HG03457 (cell line): ENCODE data around the gene CUTC.
"Not testable (repeated sequence)": the region's sequence is repeated elsewhere in the genome, so short reads cannot be mapped to it uniquely, and the experiment has no call there.

Experiments used
- ATAC-seq: cut with Tn5 transposase; IDR thresholded peaks from one replicate; pipeline ENCODE4 v1.9.1; 2021; ENCODE audit warnings: moderate number of reproducible peaks; ENCODE audit not compliant: unreplicated experiment

Gene CUTC, protein sequence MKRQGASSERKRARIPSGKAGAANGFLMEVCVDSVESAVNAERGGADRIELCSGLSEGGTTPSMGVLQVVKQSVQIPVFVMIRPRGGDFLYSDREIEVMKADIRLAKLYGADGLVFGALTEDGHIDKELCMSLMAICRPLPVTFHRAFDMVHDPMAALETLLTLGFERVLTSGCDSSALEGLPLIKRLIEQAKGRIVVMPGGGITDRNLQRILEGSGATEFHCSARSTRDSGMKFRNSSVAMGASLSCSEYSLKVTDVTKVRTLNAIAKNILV

DNA sequence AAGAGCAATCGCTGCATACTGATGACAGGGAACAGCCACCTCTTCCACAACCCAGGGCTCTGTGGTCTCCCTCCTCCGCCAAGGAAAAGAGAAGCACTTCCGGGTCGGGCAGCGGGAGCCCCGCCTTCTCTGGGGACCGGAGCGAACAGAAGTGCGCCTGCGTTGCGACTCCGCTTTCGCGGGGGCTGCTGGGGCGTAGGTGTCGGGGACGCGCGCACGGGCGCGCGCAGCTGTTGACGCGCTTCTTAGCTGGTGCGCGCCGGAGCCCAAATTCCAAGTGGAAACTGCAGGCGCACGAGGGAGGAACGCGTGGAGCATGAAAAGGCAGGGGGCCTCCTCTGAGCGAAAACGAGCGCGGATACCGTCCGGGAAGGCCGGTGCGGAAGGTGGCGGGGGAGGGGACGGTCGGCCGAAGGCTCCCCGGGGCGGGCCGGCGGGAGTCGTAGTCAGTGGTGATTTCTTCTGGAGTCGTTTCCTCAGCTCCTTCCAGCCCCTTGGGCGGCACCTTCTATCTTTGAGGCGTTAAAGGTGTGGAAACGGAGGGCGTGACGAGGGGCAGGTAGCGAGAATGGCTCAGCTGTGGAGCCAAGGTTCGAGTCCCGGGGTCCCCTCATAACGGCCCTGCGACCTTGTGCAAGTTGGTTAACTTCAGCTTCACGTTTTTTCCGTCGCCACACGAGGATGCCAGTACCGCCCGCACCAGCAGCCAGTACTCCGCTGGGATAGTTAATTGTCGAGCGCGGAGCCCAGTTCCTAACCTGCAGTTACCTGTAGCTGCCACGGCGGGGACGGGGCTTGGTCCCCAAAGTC is at the start of gene CUTC, which contains the start of gene COX15:
Gene CUTC (plus strand): TSS at position 202 of the 810 bp plus-strand sequence. CDS start 115 bp downstream, at position 317.
Gene COX15 (minus strand): TSS at position 95 of the 810 bp plus-strand sequence. CDS start 78 bp downstream, at position 17.
- ATAC-seq = peak; percentile 78

DNA sequence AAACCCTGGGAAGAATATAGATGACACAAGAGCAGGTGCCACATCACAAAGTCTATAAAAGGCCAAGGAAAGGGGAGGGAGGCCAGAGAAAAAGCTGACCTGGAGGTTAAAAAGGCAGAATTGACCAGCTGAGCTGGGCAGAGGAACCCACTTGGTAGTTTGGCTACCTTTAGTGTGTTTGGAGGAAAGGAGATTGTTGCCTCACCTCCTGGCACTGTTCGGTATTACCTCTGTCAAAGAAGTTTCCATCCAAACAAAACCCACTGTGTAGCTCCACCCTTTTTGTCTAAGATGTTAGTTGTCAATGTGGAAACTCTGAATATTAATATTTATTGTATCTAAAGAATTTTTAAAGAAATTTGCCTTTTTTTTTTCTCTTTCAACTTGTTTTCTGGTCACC is 49.3 kb upstream of the CUTC start:
- ATAC-seq = no peak

DNA sequence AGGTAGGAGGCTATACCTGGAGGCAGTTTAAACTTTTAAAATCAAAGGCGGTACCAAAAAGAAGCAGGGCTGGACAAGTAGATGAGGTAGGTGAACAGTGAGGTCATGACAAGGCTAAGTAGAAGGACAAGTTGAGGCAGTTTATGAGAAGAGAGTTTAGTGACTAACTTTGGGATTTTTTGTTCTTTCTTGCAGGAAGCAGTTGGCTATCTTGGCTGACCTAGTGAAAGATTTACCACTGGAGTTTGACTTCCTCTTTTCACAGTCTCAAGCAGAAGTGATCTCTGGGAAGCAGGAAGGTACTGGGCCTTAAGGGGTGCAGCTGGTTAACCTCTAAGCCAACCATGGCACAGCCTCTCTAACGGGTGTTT is 46.5 kb upstream of the CUTC start:
- peak; percentile 96 for ATAC-seq

DNA sequence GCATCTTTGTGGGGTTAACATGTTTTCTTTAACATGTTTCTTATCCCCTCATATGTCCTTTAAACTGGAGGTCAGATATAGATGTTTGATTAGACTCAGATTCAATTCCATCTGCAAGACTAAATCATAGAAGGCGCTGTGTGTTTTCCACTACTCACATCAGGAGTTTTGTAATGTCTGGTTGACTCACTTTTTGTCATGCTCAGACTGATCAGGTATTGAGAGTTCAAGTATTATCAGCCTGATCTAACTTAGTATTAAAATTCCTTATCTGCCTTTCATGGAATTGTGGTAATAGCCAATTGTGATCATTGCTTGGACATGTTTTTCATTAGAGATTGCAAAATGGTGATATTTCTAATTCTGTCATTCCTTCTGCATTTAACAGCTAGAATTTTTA is 42.6 kb upstream of the CUTC start:
- ATAC-seq = no peak

DNA sequence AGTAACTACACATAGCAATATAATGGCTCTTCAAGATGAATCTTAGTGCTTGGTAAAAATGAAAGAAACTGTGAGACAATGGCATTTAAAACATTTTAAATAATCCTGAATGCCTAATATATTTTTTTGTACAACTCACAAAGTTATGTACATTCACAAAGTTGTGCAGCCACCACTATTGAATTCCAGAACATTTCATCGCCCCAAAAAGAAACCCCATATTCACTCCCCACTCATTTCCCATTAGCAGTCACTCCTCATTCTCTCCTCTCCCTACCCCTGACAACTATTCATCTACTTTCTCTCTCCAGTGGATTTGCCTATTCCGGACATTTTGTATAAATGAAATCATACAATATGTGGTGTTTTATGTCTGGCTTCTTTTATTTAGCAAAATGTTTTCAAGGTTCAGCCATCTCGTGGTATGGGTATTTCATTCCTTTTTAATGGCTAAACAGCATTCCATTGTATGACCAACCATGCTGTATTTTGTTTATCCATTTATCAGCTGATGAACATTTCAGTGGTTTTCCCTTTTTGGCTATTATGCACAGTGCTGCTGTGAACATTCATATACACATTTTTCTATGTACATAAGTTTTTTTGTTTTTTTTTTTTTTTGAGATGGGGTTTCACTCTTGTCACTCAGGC is 38.0 kb upstream of the CUTC start:
- ATAC-seq = no peak

DNA sequence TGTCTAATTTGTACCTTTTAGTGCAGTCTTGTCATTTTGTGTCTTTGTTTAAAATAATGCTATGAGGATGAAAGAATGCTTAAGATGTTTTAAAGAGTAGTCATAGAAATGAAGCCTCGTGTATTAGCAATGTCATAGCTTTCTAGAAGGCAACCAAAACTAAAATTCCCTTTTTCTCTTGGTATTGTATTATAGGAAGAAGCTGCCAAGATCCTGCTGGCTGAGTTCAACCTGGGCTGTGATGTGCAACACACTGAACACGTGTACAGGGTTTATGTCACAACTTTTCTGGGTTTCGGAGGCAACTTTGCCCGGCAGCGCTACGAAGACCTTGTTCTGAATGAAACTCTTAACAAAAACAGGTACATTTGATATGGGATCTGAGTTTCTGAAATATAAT is 36.3 kb upstream of the CUTC start:
- no peak for ATAC-seq

DNA sequence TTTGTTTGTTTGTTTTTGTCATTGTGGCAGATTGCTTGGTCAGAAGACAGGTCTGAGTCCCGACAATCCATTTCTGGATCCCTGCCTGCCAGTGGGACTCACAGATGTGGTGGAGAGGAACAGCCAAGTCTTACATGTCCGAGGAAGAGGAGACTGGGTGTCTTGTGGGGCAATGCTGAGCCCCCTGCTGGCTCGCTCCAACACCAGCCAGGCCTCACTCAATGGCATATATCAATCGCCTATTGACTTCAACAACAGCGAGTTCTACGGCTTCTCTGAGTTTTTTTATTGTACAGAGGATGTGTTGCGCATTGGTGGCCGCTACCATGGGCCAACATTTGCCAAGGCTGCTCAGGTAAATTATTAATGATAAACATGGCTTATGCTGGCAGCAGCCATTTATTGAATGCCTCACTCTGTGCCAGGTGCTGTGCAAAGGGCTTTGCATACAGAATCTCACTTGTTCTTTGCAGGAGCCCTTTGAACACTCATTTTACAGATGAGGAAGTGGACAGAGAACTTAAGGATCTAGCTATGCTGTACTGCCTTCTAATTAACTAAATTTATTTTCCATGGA is 33.4 kb upstream of the CUTC start:
- ATAC-seq = no peak

DNA sequence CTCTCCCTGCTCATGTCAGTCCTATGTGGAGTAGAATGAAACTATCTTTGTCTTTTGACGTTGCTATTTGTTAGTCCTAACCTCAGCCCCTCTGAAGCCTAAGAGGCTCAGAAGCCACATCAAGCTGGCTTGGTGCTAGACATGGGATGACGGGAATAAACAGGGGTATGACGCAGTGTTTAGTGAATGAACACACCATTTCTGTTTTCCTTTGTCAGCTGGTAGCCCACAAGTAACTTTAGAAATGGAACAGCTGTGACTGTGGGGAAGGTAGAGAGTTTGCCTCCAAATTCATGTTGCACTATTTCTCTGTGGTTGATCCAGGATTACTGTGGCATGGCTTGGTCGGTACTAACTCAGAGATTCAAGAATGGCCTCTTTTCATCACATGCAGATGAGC is 31.4 kb upstream of the CUTC start:
- no peak for ATAC-seq

DNA sequence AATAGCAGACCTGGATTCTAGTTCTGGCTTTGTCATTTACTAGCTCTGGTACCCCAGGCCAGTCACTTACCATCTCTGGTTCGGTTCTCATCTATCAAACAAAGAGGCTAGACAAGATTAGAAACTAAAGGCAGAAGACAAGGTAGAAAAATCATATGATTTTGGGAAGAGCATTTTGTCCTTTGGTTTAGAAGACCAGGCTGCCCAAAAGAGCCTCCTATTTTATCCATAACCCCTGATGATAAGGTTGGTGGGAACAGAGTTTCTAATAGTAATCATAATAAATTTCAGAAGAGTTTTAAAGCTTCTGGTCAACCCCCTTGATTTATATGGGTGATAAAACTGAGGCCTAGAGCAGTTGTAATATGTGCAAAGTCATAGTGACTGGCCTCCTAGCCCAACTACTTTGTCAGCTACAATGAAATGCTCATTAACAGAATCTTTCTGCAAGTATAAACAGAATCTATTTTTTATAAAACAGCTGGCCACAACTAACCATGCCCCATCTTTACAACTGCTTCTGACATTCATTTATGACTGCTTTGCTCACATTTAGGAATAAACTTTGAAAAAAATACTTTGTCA is 23.5 kb upstream of the CUTC start:
- no peak for ATAC-seq

DNA sequence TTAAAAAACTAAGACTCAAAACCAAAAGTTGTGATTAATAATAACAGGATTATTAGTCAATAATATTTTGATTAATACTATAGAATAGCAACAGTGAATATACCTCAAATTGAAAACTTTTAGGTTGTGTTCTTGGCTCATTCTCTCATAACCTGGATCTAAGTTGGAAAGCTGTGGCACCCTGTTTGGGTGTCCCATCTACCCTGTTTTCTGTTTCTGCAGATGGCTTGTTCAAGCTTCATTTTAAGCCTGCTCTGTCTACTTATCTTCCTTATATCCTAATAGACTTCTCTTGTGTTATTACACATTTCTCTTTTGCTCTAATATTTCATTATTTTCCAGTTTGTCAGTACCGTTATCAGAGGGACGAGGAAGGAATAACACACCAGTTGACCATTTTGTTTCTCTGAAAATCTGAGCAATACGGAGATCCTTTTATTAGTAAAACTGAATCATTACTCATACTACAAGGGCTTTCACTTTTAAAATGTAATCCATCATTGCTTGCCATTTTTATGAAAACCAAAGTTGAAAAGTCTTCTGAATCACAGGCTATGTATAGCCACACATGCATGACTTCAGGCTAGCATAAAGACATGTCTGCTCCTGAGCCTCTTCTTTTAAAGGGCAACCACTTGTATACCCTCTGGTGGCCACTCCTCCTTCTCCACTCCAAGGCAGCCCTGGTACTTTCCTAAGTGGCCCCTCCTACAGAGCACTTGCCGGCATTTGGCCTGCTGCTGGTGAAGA is 22.4 kb upstream of the CUTC start:
- no peak for ATAC-seq

DNA sequence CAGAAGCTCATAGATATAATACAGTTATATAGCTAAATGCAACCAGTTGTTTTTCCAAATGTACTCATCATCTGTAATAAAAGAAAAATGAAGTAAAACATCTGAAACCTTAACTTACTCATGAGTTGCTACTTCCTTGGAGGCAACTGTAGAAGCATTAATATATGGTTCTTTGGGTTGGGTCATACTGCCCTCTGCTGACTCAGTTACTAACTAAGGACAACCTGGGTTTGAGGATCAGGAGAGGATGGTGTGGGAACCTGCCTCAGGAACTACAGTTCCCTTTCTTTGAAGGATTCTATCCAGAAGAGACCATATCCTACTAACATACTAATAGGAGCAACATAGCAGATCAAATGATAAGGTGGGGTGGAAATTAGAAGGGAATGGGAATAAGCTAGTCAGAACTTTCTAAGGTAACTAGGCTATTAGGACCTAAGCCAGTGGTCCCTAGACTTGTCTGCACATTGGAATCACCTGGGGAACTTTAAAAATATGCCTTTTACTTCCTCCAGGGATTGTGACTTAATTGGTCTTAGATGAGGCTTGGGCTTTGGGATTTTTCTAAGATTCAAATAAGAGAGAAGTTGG is 20.8 kb upstream of the CUTC start:
- no peak for ATAC-seq

DNA sequence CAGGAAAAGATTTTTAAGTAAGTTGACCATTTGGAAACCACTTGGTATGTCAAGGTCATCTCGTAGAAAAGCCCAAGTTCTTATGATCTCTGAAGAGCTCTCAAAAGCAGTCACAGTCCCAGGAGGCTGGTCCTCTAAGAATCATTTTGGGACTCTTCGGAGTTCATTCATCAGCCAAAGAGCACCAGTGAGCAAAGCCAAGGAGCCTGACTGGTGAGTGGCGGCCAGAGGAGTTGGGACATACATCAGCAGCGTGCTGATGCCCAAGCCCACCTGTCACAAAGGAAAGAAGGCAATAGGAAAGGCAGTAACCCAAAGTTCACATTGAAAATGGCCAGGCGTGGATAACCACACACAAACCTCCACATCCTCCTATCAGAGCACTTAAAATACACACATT is 17.6 kb upstream of the CUTC start:
- ATAC-seq = no peak

DNA sequence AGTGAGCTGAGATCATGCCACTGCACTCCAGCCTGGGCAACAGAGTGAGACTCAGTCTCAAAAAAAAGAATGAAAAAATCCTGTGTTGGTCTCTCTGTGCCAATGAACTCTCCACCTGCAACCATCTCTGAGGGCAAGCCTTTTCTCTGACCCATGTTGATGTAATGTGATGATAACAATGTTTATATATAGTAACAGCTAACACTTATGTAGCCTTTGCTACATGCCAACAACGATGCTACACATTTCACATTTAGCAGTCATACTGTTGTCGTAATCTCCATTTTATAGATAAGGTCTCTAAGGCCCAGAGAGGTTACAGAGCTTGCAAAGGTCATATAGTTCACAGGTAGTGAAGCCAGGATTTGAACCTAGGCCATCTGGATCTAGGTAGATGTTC is 11.6 kb upstream of the CUTC start:
- no peak for ATAC-seq

DNA sequence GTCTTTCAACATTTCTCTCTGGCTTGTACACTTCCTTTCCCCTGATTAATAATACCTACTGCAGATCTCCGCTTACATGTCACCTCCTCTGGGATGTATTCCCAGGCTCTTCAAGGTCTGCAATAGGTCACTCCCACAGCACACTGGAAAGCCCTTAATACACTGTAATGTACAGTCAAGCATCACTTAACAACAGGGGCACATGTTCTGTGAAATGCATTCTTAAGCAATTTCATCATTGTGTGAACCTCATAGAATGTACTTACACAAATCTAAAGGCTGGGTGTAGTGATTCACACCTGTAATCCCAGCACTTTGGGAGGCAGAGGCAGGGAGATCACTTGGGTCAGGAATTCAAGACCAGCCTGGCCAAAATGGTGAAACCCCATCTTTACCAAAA is 2.0 kb upstream of the CUTC start:
- no peak for ATAC-seq

DNA sequence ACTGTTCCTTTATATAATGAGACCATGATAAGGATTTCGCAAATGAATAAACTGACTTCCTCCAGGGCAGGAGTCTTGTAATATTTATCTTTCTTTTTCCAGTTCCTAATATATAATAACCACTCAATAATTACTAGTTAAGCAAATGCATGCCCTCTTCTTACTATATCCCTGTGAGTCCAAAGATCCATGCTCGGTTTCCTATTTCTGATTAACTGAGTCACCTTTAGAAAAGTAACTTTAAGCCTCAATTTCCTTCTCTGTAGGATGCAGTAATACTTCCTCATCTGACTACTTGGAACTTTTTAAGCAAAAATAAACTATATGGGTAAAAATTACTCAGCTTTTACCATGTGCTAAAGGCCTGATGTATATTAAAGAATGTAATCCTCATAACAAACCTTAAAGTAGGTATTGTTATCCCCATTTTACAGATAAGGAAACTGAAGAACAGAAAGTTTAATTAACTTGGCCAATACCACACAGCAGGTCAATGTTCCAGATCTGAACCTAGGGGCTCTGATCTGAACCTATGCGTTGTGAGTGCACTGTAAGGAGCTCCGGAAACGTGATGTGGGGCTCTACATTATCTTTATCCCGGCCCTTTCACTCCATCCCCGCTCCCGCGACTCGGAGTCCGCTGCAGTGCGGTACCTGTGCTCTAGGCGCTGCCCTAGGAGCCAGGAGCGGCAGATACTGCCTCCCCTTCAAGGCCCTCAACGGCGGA is 565 bp upstream of the CUTC start:
- no peak for ATAC-seq

DNA sequence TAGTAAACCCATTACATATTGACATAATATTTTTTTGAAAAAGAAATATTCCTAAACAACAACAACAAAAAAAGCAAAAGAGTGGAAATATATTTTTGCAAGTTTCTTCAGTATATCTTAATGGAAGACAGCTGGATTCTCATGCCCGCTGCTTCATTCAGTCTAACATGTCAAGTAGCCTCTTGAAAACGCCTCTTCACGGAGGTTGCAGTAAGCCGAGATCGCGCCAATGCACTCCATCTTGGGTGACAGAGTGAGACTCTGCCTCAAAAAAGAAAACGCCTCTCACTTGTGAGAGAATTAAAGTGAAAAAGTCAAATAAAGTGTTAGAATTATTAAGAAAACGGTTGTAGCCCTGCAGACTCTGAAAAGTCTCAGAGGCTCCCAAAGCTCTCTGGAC is 1.3 kb downstream of the CUTC start:
- ATAC-seq = no peak

DNA sequence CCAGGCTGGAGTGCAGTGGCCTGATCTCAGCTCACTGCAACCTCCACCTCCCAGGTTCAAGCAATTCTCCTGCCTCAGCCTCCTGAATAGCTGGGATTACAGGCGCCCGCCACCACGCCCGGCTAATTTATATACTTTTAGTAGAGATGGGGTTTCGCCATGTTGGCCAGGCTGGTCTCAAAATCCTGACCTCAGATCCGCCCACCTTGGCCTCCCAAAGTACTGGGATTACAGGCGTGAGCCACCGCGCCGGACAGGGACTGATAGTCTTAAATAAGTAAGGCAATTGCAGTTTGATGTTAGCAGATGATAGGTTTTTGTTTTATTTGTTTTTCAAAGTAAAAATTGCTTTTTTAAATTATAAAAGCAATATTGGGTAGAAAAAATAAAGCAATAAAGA is 2.1 kb downstream of the CUTC start:
- not testable (repeated sequence) for ATAC-seq

DNA sequence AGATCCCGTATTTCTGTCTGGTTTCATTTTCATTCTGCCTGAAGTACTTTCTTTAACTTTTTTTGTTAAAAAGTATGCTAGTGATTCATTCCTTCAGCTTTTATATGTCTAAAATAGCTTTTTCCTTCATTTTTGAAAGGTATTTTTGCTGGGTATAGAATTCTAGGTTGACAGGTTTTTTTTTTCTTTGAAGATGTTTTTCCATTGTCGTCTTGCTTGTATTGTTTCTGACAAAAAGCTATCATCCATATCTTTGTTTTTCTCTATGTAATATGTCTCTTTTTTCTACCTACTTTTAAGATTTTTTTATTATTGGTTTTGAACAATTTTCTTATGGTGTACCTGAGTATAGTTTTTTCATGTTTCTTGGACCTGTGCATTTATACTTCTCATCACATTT is 8.2 kb downstream of the CUTC start:
- ATAC-seq = no peak

DNA sequence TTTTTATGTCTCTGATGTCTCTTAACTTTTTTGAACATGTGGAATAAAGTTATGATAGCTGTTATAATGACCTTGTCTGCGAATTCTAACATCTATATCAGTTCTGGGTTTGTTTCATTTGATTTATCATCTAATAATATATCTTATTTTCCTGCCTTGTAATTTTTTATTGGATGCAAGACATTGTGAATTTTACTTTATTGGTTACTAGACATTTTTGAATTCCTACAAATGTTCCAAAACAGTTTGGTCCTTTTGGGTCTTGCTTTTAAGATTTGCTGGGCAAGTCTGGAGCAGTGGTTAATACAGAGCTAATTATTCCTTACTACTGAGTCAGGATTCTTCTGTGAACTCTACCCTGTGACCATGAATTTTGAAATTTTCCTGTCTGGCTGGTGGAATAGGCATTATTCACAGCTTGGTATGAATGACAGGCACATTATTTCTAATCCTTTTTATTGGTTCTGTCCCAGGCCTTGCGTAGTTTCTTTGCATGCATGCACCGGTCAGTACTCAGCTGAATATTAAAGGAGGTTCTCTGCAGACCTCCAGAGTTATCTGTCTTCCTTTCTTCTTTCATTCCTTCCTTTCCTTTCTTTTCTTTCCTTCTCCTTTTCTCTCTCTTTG is 9.0 kb downstream of the CUTC start:
- no peak for ATAC-seq
